Measurements from ENCODE around the gene UBE2D4.
A peak's percentile ranks its signal among the peaks of the same experiment; 100 is the strongest.
"Not testable (repeated sequence)": the region's sequence is repeated elsewhere in the genome, so short reads cannot be mapped to it uniquely, and the experiment has no call there.

Gene UBE2D4

GRCh38 chr7:43925984-43926797 lies at the start of gene UBE2D4:
Gene UBE2D4, plus strand, starts transcription at chr7:43926436. Its CDS starts 97 bp downstream, at chr7:43926533.
- peak; percentile 72 for DNase-seq (ENCODE audit: low spot score)

DNA sequence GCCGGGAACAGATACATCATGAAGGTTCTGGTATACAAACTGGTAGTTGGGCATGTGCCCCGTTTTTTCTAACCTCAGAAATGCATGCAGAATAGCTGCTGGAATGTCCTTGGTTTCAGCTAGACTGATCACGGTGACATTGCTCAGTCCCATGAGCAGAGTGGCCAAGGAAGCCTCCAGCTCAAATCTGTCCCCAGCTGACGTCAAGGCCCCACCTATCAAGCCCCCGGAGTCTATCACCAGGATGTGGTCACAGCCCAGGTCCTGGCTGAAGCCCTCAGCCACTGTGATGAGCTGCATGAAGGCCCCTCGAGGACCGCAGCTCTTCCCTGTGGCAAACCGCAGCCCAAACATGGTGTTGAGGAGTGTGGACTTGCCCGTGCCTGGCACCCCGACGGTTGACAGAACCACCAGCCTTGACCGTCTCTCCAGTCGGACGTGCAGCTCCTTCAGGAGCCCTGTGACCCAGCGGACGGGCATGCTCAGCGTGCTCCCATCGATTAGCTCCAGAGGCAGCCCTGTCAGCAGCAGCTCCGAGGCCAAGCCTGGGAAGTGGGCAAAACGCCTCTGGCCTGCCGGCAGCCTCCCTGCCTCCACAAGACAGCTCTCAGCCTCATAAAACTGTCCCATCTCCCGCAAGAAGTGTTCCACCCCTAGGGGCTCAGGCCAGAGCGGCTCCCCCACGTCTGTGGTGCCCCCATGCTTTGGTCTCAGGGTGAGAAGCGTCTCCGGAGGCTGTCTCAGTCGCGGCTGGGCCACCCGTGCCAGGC lies 49.1 kb upstream of the UBE2D4 start:
- no peak for DNase-seq (ENCODE audit: low spot score)

- no peak for DNase-seq (ENCODE audit: low spot score)
These were observed 48.0 kb upstream of the UBE2D4 start for GRCh38 chr7:43877968-43878864.

DNA sequence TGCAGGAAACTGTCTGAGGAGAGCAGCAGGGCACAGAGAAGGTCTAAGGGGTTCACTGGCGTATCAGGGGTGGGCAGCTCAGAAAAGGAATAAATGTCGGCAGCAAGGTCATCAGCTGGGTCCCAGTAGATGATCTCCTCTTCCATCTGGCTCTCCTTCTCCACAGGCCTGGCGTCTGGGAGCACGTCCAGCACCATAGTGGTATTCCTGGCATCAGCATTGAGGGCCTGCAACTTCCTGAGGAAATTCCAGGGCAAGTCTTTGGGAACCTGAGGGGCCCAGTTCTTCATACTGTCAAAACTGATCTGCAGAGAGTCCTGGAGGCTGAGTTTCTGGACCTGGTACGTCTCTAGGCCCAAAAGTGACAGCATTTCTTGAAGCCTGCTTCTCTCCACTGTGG lies 47.4 kb upstream of the UBE2D4 start:
- DNase-seq (ENCODE audit: low spot score) = no peak

DNA sequence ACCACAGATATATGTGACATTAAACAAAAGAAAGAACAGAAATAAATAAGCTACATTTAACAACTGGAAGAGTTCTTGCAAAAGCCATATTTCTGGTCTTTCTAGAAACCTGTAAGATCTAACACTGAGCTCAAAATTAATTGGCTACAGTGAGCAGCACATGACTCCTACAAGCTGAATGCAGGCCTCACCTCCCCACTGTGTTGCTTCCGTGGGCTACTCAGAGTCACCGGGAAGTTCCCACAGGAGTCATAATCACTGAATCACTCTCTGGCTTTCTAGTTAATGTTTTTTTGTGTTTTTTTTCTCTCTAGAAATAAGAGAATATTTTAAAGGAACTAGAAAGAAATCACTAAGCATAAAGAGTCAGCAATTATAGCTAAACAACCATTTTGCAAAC lies 46.8 kb upstream of the UBE2D4 start:
- DNase-seq (ENCODE audit: low spot score) = no peak

DNA sequence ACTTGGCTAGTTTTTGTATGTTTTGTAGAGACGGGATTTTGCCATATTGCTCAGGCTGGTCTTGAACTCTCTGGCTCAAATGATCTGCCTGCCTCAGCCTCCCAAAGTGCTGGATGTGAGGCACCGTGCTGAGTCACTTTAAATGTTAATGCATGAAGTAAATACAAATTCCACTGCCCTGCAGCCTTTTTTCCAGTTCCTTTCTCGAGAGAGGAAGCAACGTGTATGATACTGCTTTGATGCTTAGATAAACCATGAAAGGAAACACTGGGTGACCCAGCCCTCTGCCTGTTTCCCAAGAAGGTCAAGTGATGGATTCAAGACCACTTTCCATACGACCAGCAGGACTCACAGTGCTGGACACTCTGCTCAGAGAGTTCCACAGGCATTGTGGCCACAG lies 45.6 kb upstream of the UBE2D4 start:
- no peak for DNase-seq (ENCODE audit: low spot score)

- no peak for DNase-seq (ENCODE audit: low spot score)
These were observed 42.0 kb upstream of the UBE2D4 start for GRCh38 chr7:43884209-43884608.

DNA sequence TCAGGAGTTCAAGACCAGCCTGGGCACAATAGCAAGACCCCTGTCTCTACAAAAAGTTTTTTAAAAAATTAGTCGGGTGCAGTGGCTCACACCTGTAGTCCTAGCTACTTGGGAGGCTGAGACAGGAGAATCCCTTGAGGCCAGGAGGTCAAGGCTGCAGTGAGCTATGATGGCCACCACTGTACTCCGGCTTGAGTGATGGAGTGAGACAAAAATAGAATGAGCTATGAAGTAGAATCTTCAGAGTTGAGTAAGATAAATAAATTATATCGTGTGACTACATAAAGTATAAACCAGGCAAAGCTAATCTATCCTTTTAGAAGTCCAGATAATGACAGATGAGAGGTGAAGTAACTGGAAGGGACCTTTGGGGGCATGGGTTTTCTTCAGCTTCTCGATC lies 41.6 kb upstream of the UBE2D4 start:
- no peak for DNase-seq (ENCODE audit: low spot score)

DNA sequence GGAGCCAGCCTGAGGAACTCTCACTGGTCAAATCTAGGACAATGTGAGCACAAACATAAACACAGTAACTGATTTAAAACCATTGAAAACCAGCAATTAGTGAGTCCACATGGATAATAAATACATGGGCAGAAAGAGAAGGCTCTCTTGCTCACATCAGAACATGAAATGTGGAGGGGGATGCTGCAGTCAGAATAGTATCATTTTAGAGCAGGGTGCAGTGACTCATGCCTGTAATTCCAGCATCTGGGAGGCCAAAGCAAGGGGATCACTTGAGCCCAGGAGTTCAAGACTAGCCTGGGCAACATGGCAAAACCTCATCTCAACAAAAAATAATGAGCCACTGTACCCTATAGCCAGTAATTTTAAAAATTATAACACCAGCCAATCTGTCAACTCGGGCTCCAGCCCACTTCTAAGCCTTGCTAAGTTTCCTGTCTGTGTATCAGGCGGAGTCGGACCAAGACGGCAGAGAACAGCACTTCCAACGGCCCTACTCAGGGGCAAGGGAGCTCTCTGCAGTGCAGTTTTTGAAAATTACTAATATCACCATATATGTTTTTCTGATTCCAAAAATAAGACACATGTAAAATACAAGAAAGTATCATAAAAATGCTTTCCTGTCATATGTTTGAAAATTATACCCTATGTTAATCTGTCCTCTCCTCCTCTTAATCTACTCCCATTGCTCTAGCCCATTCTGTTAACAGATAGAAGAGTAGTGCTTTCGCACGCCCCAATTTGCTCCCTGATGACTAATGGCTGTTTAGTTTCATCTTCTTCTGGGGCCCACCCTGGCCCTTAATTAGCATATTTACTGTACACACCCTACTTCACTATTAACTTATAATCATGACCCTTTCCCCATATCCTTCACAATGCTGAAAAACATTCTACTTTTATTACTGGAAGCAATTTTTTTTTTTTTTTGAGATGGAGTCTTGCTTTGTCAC lies 37.0 kb upstream of the UBE2D4 start:
- DNase-seq (ENCODE audit: low spot score) = no peak

DNA sequence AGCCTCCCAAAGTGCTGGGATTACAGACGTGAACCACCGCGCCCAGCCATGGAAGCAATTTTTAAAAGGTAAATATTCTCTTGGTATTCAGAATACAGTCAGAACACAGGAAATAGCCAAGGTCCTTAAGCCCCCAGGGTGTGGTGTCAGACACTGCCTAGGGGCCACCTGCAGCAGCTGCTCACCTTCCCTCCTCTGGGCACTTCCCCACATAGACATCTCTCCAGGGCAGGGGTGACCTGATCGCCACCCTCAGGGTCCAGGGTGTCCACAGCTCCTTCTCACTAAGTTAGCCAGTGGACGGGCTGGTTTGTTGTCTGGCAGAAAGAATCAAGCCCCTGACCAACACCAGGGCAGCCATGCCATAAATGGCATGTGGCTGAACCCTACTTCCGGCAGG lies 35.8 kb upstream of the UBE2D4 start:
- DNase-seq (ENCODE audit: low spot score) = no peak

DNA sequence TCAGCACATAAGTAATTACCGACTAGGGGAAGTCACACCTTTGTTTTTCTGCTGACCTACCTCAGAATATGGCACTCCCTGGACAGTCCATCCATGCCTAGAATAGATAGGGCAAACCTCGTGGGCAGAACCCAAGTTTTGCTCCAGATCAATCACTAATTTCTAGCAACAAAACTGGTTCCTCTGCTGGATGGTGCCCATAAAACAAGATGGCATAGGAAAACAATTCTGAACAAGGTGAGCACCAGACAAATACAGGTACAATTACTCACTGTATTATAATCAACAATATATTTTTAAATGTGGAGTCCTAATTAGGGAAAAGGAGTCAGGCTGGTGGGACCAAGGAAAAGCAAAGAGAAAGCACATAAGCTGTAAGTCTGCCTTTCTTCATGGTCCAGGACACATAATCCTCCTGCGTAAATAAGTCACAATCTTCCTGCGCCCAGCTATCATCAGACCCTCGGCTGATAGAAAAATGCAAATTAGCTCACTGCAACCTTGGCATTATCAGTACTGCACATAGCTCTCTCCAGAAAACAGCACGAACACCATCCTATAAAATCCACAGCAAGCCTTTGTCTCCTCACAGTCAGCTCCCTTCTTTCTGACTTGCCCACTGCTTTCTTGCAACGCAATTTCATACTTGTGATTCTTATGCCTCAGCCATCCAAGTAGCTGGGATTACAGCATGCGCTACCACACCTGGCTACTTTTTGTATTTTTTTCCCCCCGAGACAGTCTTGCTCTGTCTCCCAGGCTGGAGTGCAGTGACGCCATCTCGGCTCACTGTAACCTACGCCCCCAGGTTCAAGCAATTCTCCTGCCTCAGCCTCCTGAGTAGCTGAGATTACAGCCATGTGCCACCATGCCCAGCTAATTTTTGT lies 34.9 kb upstream of the UBE2D4 start:
- no peak for DNase-seq (ENCODE audit: low spot score)

GRCh38 chr7:43895847-43896415 lies 30.3 kb upstream of the UBE2D4 start:
- DNase-seq (ENCODE audit: low spot score) = no peak

GRCh38 chr7:43898571-43898970 lies 27.7 kb upstream of the UBE2D4 start:
- DNase-seq (ENCODE audit: low spot score) = not testable (repeated sequence)

- DNase-seq (ENCODE audit: low spot score) = no peak
These were observed 23.6 kb upstream of the UBE2D4 start for GRCh38 chr7:43902542-43903054.

DNA sequence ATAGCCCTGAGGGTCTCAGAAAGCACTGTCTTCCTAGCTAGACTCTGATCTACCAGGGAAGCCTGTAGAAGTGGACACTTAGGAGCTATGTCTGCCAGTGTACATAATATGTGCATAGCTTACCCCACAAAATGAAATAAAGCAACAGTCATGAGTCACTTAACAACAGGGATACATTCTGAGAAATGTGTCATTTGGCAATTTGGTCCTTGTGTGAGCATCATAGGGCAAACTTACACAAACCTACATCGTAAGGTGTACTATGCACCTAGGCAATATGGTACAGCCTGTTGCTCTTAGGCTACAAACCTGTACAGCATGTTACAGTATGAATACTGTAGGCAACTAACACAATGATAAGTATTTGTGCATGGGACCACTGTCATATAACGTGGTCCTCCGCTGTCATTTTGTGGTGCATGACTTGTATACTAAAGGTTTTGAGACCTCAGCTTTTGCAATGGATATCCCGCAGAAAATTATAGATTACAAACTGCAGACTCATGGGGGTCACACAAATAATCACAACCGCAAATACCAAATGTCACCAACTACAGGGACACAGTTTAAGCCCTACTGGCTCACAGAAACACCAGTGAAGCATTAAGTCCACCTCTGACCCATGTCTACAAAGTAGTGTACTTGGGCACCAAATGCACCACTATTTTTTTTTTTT lies 21.6 kb upstream of the UBE2D4 start:
- DNase-seq (ENCODE audit: low spot score) = no peak

GRCh38 chr7:43905209-43905946 lies 20.9 kb upstream of the UBE2D4 start:
- DNase-seq (ENCODE audit: low spot score) = no peak

- DNase-seq (ENCODE audit: low spot score) = no peak
These were observed 20.3 kb upstream of the UBE2D4 start for GRCh38 chr7:43905956-43906330.

DNA sequence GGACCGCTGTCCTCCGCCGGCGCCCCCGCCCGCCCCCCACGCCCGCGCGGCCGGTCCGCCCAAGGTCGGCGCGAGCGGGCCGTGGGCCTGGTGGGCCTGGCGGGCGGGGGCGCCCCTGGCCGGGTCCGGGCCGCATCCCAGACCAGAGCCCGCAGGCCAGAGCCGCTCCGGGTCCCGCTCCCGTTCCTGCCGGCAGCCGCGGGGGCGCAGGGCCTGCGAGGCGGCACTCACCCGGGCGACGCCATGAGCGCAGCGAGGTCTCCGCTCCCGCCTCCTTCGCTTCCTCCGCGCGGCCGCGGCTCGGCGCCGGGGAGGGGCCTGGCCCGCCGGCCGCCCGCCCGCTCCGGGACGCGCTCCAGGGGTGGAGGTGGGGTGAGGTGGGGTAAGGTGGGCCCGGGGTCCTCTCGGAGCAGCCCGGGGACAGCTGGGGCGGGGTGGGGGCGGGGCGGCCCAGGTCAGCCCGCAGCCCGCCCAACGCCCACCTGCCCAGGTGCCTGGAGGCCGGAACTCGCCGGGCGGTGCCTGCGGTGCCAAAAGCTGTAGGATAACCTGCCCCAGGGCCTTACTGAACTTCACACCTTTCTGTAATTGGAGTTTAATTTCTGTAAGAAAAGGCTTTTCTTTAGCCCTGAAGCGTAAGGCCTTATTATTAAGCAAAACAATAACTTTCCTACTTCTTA lies 19.8 kb upstream of the UBE2D4 start, which contains the start of gene URGCP:
URGCP (minus strand) TSS at position 266 of the 680 bp plus-strand sequence; CDS start at position 245, 21 bp downstream.
- no peak for DNase-seq (ENCODE audit: low spot score)

Measured in pons (tissue), 1 donor.